HEK293T (cell line): ENCODE measurements around the gene HKDC1.

Source experiments
- ARNT ChIP-seq: fragments of 450-650 bp; IDR thresholded peaks from 2 replicates; pipeline ENCODE4 v1.6.1; 2017; ENCODE audit warnings: mild to moderate bottlenecking
- BHLHE40 ChIP-seq: fragments of 450-650 bp; IDR thresholded peaks from 2 replicates; pipeline ENCODE4 v1.6.1; 2016; ENCODE audit warnings: mild to moderate bottlenecking, moderate library complexity, borderline replicate concordance
- CTBP1 ChIP-seq: fragments of 450-650 bp; IDR thresholded peaks from 2 replicates; pipeline ENCODE4 v1.6.1; 2016; ENCODE audit warnings: borderline replicate concordance
- ELF4 ChIP-seq: fragments of 450-650 bp; IDR thresholded peaks from 2 replicates; pipeline ENCODE4 v1.6.1; 2017; ENCODE audit warnings: antibody characterized with exemption
- FOXA1 ChIP-seq: fragments of 450-650 bp; IDR thresholded peaks from 2 replicates; pipeline ENCODE4 v1.6.1; 2016; ENCODE audit warnings: mild to moderate bottlenecking
- FOXK2 ChIP-seq: fragments of 450-650 bp; IDR thresholded peaks from 2 replicates; pipeline ENCODE4 v1.6.1; 2016; ENCODE audit warnings: mild to moderate bottlenecking
- FOXM1 ChIP-seq: fragments of 450-650 bp; IDR thresholded peaks from 2 replicates; pipeline ENCODE4 v1.6.1; 2017; ENCODE audit warnings: mild to moderate bottlenecking, borderline replicate concordance
- HDGF ChIP-seq: fragments of 450-650 bp; IDR thresholded peaks from 2 replicates; pipeline ENCODE4 v1.6.1; 2017; ENCODE audit warnings: antibody characterized with exemption, borderline replicate concordance
- L3MBTL2 ChIP-seq: fragments of 450-650 bp; conservative IDR thresholded peaks from 2 replicates; pipeline ENCODE4 v1.6.1; 2016; ENCODE audit warnings: mild to moderate bottlenecking
- NFRKB ChIP-seq: fragments of 450-650 bp; IDR thresholded peaks from 2 replicates; pipeline ENCODE4 v1.6.1; 2016; ENCODE audit warnings: mild to moderate bottlenecking, moderate library complexity
- PKNOX1 ChIP-seq: fragments of 450-650 bp; IDR thresholded peaks from 2 replicates; pipeline ENCODE4 v1.6.1; 2016
- SP1 ChIP-seq: fragments of 450-650 bp; IDR thresholded peaks from 2 replicates; pipeline ENCODE4 v1.6.1; 2017
- SUZ12 ChIP-seq: fragments of 450-650 bp; IDR thresholded peaks from 2 replicates; pipeline ENCODE4 v1.6.1; 2016; ENCODE audit warnings: mild to moderate bottlenecking
- TARDBP ChIP-seq: fragments of 450-650 bp; IDR thresholded peaks from 2 replicates; pipeline ENCODE4 v1.6.1; 2016

- TF ChIP-seq SP1 (no peak), NFRKB (no peak), BHLHE40 (no peak), TARDBP (no peak), FOXM1 (no peak), SUZ12 (no peak), PKNOX1 (no peak), HDGF (no peak), ELF4 (no peak), CTBP1 (no peak), FOXA1 (no peak), ARNT (no peak), L3MBTL2 (no peak), FOXK2 (no peak)
Measured at GRCh38 chr10:69220507-69220906, 375 bp downstream of the HKDC1 start.
